ENCODE measurements around the gene SERPINA10.

Gene SERPINA10, protein sequence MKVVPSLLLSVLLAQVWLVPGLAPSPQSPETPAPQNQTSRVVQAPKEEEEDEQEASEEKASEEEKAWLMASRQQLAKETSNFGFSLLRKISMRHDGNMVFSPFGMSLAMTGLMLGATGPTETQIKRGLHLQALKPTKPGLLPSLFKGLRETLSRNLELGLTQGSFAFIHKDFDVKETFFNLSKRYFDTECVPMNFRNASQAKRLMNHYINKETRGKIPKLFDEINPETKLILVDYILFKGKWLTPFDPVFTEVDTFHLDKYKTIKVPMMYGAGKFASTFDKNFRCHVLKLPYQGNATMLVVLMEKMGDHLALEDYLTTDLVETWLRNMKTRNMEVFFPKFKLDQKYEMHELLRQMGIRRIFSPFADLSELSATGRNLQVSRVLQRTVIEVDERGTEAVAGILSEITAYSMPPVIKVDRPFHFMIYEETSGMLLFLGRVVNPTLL

DNA sequence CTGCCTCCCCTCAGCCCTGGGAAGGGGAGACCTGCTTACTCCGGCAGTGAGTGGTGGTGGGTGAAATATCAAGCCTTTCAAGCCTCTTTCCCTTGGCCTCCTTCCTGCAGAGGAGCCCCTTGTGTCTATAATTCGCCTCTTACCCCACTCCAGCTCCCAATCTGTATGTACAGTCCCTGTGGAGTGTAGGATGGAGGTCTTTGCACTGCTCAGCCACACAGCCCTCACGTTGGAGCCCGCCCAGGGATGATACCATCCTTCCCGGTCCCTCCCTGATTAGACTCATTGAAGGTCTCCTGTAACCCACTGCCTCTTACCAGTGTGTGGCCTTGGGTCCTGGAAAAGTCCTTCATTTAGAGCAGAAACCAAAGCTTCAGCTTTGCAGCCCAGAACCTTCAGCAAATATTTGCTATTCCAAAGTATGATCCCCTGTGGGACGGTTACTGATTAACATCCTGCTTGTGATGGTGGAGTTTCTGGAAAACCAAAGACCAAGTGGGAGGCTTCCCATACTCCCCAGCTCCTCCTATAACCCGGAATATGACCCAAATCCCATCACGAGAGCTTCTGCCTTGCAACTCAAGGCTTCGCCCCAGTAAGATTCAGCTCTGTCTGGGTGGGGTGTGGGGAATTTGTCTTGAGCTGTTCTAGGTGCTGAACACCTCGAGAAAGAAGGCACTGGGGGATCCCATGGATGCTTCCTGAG is at the start of gene SERPINA10:
Gene SERPINA10, minus strand, starts transcription at position 397 of the 706 bp plus-strand sequence. CDS start 2,675 bp downstream, outside the sequence.
- no peak for DNase-seq (ENCODE audit: low read depth)

DNA sequence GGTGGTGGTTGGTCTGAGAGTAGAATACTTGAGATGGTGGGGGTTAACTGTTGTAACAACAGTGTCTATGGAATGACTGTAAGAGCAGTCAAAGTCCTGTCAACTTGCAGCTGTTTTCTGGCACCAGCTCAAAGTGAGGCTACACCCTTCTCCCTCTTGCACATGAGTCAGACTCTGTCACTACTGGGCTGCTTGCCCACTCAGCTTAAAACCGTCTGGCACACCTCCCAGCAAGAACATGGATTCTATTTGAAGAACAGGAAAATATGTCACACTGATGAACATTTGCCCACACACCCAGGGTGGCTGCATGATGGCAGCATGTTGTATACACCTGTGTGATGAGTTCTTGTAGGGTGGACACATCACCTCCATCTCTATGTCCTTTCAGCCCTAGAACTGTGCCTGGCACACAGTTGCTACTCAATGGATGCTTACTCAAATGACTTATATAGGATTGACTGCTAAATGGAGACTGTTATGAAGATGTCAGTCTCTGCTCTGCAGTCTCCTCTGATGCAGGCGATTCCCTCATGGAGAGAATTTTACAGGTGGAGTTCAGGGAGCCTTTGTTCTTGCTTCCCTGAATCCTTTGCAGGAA is 49.4 kb upstream of the SERPINA10 start:
- no peak for DNase-seq (ENCODE audit: low read depth)

DNA sequence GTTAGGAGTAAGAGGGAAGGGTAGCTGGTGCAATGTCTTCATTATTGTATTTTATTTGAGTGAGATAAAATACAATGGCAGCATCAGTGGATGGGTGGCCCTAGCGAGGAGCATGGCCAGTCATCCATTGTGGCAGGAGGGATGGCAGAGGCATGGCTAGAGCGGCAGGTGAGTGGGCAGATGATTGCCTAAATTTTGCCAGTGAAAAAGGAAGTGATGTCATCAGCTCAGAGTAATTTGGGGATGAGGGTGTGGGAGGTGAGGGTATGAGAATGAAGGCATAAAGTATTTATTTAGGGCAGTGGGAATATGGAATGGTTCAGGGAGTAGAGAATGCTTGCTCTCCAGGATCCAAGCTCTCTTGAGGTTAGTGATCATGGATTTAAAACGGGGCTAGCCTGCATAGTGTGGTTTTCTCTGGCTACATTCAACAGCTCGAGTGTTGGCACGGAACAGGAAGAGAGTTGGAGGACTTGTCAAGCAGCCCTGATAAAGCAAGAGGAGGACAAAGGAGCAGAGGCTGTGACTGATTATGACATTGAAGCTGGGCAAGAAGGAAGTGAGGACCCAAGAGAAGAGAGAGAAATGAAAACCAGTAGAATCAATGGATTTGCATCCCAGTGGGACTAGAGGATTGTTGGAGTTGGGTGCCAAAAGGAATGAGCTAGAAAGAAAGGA is 48.7 kb upstream of the SERPINA10 start:
- no peak for DNase-seq (ENCODE audit: low read depth)

DNA sequence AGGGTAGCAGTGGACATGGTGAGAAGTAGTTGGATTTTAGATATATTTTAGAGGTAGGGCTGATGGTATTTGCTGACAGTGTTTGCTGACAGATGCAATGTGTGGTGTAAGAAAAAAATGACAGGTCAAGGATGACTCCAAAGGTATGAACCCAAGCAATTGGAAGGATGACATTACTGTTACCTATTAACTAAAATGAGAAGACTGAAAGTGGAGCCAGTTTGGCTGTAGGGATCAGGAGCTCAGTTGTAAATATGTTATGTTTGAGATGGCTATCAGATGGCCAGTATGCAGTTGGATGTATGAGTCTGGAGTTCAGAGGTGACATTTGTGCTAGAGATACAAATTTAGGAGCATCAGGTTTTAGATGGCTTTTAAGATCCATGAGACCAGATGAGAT is 47.5 kb upstream of the SERPINA10 start:
- DNase-seq (ENCODE audit: low read depth) = no peak

DNA sequence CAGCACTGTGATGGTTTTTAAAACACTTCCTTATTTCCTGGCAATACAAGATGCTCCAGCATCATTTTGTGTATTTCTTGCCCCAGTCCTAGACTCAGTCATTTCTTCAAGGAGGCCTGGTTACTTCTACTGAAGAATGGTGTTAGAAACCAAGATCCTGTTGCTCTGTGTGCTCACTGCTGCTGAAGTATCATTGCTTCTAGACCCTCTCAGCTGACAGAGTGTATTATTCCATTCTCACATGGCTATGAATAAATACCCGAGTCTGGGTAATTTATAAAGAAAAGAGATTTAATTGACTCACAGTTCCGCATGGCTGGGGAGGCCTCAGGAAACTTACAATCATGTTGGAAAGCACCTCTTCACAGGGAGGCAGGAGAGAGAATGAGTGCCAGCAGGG is 45.0 kb upstream of the SERPINA10 start:
- no peak for DNase-seq (ENCODE audit: low read depth)

DNA sequence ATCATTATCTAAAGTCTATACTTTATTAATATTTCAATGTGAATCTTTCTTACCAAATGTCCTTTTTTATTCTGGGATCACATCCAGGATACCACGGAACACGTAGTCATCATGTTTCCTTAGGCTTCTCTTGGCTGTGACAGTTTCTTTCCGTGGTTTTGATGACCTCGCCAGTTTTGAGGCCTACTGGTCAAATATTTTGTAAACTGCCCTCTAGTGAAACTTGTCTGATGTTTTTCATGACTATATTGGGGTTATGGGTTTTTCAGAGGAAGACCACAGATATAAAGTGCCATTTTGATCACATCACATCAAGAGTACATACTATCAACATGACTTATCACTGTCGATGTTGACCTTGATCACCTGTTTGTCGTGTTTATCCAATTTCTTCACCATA is 44.2 kb upstream of the SERPINA10 start:
- no peak for DNase-seq (ENCODE audit: low read depth)

DNA sequence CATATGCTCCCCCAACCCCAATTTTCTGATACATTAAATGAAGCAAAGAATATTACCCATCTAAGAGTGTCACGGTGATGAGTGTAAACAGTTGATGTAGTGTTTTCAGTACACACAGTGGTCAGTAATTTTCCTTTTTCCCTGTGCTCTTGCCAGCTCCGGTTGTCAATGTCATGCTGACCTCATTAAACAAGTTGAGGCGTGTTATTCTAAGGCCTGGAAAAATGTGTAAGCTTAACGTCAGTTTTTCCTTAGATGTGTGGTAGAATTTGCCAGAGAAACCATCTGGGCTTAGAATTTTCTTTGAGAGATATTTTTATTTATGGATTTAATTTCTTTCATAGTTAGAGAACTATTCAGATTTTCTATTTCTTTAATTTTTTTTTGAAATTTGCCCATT is 41.8 kb upstream of the SERPINA10 start:
- no peak for DNase-seq (ENCODE audit: low read depth)

DNA sequence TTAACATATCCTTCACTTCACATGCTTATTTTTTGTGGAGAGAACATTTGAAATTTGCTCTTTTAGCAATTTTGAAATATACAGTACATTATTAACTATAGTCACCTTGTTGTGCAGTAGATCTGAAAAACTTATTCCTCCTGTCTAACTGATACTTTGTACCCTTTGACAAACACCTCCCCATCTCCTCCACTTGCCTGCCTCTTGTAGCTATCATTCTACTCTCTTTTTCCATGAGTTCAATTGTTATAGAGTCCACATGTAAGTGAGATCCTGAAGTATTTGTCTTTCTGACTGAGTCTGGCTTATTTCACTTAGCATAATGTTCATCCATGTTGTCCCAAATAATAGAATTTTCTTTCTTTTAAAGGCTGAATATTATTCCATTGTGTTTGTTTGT is 39.5 kb upstream of the SERPINA10 start:
- no peak for DNase-seq (ENCODE audit: low read depth)

DNA sequence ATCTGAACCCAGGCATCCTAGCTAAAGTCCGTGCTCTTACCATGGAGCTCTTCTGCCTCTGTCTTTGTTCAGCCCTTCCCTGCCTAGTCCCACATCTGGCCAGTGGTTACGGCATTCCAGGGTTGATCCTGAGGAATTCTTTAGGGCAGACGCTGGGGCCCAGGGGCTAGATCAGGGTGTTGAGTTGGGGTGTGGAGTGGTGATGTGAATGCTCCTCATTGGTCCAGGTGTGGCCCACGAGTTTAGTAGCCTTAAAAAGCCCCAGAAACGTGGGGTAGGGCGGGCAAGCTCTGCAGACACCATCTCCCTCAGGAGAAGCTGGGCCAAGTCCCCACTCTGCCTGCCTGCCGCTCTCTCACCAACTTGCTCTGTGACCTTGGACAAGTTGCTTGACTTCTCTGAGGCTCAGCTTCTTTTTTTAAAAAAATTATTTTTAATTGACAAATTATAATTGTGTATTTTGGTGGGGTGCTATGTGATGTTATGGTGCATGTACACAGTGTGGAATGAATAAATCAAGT is 39.1 kb upstream of the SERPINA10 start:
- no peak for DNase-seq (ENCODE audit: low read depth)

DNA sequence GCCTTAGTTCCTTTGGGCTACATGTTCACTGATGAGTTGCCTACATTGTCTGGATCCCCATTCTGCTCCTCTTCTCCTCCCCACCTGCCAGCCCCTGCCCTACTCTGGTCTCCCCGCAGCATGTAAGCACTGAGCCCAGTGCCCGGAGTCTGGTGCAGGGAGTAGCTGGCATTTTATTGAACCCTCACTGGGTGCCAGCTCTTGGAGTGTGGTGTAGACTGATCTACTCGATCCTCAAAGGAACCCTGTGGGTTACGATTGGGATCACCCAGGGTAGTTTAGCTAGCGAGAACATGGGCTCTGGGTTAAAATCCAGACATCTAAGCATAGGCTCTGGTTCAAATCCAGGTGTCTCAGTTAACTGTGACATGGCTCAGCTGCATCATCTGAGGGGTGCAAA is 38.4 kb upstream of the SERPINA10 start:
- DNase-seq (ENCODE audit: low read depth) = no peak

DNA sequence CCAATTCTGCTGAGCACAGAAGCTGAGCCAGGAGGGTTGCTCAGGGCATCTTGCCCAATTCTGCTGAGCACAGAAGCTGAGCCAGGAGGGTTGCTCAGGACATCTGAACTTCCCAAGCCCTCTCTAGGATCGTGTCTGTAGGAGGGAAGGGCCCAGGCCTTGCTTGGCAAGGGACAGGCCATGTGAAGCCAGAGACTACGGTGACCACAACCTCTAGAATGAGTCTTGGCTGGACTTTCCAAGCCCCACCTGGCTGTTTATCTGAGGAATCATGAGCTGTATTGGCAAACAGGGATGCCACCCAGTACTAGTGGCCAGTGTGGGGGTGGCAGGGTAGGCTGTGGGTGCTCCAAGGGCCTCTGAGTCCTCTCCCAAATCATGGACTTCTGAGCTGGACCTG is 37.8 kb upstream of the SERPINA10 start:
- no peak for DNase-seq (ENCODE audit: low read depth)

DNA sequence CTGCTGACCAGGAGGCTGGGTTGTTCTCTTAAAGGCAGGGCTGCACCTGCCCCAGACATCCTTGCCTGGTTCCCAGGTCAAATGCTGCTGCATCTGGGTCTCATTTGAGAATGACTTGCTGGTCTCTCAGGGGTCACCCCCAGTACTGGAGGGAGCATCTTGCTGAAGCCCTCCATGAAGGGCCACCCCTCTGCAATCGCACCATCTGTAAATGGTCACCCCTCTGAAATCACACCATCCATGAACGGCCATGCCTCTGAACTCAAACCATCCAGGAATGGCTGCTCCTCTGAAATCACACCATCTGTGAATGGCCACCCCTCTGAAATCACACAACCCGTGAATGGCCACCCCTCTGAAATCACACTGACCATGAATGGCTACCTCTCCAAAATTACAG is 37.4 kb upstream of the SERPINA10 start:
- no peak for DNase-seq (ENCODE audit: low read depth)

DNA sequence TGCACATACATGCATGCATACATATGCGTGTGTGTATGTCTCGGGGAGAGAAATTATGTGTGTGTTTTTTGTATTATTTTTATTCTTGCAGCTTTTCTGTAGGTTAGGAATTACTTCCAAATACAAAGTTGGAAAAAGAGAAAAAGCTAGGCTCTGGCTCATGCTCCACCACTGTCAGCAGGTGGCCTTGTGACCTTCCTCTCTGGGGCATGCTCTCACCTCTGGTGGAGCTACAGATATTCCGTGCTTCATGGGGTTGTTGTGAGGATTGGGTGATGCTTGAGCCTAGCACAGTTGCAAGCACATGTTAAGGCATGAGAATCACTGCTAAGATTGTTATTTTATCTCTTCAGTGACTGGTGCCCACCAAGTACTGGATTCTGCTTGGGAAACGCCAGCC is 36.8 kb upstream of the SERPINA10 start:
- no peak for DNase-seq (ENCODE audit: low read depth)

DNA sequence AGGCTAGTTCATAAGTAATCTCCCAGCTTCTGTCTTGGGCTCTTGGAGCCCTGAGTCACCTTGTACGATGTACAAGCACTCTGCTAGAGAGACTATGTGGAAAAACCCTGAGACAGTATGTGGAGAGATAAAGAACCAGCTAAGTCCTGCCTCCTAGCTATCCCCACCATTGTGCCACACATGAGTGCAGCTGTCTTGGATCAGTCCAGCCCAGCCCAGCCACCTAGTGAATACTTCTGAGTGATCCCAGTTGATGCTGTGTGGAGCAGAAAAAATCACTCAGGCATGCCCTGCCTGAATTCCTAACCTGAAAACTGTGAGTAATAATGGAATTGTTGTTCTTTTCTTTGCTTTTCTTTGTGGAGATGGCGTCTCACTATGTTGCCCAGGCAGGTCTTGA is 35.1 kb upstream of the SERPINA10 start:
- DNase-seq (ENCODE audit: low read depth) = no peak

DNA sequence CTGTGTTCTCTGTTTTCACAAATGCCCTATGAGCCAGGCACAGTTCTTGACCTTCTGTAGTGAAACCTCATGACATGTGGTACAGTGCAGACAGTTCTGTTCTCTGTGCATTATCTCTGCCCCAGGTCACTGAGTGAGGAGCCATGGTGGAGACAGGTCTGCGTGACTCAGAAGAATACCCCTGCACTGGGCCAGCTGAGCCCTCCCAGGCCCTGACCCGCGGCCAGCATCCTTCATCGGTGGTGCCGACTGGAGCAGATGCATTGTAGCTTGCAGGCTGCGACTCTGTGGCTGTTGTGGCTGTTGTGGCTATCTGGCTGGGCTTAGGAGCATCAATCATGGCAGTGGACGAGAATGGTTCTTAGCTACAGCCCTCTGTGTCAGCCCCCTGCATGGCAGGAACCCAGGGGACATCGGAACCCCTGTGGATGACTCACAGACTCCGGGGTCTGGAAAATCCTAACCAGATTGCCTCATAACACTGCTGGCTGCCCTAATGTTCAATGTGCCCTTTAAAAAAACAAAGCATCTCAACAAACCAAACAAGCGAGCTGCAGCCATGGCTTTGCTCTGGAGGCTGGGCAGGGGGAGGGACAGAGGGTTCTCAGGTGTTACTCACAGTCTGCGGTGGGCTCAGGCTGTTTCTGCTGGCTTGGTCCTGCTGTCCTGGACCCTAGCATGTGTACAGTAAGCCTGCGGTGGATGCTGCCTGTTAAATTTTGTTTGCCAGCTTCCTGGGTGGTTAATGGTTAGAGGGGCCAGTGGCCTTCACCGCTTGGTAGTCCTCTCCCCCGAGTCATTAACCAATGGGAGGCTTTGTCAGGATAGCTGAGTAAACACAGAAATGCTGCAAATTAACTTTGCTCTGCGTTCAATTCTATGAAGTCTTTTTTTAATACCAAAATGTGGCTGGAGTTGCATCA is 29.8 kb upstream of the SERPINA10 start, which contains the start of gene SERPINA6:
Gene SERPINA6, minus strand, starts transcription at position 689 of the 923 bp plus-strand sequence. CDS start 8,688 bp downstream, outside the sequence.
- no peak for DNase-seq (ENCODE audit: low read depth)

DNA sequence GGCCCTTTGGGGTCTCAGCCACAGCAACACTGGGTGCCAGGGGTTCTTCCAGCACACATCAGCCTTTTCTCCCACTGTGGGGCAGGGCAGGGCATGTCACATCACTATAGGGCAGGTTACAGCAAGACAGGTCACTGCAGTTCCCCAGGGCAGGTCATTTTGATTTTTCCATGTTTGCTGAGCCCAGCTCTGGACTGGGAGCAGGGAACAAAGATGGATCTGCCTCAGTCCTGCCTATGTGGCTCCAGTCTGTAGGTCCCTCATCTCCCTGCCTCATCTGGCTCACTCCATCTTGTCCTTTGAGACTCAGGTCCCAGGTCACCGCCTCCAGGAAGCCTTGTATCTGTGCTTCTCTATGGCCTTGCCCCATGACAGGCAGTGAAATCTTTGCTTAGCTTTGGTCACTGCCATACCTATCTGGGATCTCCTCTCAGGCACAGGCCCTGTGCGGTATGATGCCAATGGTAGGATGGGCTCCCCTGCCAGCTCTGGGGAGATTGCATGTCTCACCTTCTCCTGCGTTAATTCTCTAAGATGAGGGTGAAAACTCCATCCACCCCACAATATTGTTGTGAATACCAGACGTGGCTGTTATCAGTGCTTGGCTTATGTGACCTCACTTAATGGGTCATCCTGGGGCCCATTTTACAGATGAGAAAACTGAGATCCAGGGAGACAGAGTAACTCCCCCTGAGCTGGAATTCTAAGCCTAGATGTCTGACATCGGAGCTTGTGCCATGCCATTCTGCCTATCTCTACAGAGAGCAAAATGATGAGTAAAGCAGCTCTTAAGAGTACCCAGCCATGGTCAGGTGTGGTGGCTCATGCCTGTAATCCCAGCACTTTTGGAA is 28.6 kb upstream of the SERPINA10 start:
- no peak for DNase-seq (ENCODE audit: low read depth)

DNA sequence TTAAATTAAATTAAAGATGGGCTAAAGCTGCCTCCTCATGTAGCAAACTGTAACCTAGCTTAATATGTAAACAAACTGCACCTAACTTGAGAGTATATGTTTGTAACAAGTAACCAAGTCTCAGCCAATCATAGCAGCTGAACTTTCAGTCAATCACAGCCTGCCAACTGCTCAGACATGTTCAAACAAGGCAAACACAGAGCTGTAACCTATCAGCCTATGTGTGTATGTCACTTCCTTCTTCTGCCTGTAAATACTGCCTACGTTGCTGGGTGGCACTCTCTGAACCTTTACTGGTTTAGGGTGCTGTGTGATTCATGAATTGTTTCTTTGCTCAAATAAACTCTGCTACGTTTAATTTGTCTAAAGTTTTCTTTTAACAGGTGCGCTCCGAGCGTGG is 27.2 kb upstream of the SERPINA10 start:
- DNase-seq (ENCODE audit: low read depth) = no peak

DNA sequence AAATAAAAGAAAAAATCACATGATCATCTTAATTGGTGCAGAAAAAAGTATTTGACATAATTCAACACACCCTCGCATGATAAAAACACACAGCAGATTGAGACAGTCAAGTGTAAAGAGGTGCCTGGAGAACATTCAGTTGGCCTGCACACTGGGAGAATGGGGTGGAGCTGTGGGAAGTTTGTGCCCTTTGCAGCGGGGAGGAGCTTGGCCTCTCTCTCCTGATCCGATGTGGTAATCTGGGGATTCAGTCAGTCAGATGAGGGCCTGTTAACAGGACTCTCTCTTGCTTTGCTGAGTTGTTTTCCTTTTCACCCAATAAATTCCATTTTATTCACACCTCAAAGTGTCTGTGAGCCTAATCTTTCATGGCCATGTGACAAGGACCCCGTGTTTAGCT is 24.2 kb upstream of the SERPINA10 start:
- DNase-seq (ENCODE audit: low read depth) = no peak

DNA sequence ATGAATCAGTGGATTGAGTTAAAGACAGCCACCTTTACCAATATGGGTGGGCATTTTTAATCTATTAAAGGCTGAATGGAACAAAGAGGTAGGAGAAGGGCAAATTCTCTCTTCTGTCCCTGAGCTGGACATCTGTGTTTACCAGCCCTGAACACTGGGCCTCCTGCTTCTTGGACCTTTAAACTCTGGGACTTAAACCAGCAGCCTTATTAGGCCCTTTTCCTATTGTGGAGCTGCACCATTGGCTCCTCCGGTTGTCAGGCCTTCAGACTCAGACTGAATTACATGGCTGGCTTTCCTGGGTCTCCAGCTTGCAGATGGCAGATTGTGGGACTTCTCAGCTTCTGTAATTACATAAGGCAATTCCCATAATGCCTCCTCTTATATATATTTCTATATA is 23.6 kb upstream of the SERPINA10 start:
- DNase-seq (ENCODE audit: low read depth) = no peak

DNA sequence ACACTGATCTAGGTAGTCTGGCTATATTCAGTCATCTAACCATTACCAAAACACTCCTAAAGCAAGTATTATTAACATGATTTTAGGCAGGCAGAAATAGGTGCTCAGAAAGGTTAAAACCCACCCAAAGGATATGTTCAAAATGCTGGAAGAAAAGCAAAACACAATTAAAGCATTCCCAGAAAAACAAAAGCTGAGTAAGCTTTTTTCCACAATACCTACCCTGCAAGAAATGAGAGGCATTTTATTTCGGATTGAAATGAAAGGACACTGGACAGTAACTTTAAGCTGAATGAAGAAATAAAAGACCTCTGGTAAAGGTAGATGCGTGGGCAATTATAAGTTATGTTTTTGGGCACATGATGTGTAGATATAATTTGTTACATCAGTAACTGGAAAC is 21.8 kb upstream of the SERPINA10 start:
- DNase-seq (ENCODE audit: low read depth) = no peak

Data from CMK (cell line).